GM12878 (cell line): ENCODE results near the gene CAP2.

ENCODE experiments used
- CHD2 ChIP-seq: IDR thresholded peaks from 2 replicates; pipeline ENCODE4 v1.6.1; 2011; ENCODE audit warnings: low read depth, low read length, improper control_type of control experiment, borderline replicate concordance
- CREM ChIP-seq: IDR thresholded peaks from 2 replicates; pipeline ENCODE4 v1.6.1; 2014; ENCODE audit warnings: antibody characterized with exemption, low read depth
- CTCF ChIP-seq, 3 experiments: IDR thresholded peaks in 2 of 3; conservative IDR thresholded peaks in 1 of 3; 2 replicates each; pipeline ENCODE4 v1.5.1; 2011; ENCODE audit warnings: low read depth in 3 of 3, low read length in 3 of 3, mild to moderate bottlenecking in 3 of 3, control low read depth in 2 of 3, moderate library complexity in 2 of 3, inconsistent platforms in 1 of 3, mixed read lengths in 1 of 3; ENCODE audit not compliant: control insufficient read depth in 2 of 3, insufficient read depth in 1 of 3; ENCODE audit errors: extremely low read depth in 1 of 3
- EZH2 ChIP-seq: IDR thresholded peaks from 2 replicates; pipeline ENCODE4 v1.6.1; 2012; ENCODE audit warnings: low read depth, mild to moderate bottlenecking, control low read depth, inconsistent platforms, low read length, borderline replicate concordance; ENCODE audit not compliant: control insufficient read depth
- FOS ChIP-seq: IDR thresholded peaks from 3 replicates; pipeline ENCODE4 v1.6.1; 2011; ENCODE audit warnings: borderline replicate concordance; ENCODE audit not compliant: insufficient read length; ENCODE audit errors: extremely low read depth
- HCFC1 ChIP-seq: fragments of 150-350 bp; IDR thresholded peaks from 2 replicates; pipeline ENCODE4 v1.6.1; 2014; ENCODE audit warnings: low read length
- IRF5 ChIP-seq: fragments of 450-650 bp; IDR thresholded peaks from 2 replicates; pipeline ENCODE4 v1.6.1; 2017; ENCODE audit warnings: borderline replicate concordance
- MAX ChIP-seq: IDR thresholded peaks from 2 replicates; pipeline ENCODE4 v1.6.1; 2012; ENCODE audit warnings: low read depth, low read length, improper control_type of control experiment
- POLR2A ChIP-seq: IDR thresholded peaks from 2 replicates; pipeline ENCODE4 v1.6.1; 2011; ENCODE audit warnings: low read depth, mild to moderate bottlenecking, low read length
- TCF7 ChIP-seq: IDR thresholded peaks from 2 replicates; pipeline ENCODE4 v1.6.1; 2014; ENCODE audit warnings: antibody characterized with exemption, borderline replicate concordance
- ZNF384 ChIP-seq: IDR thresholded peaks from 2 replicates; pipeline ENCODE4 v1.6.1; 2012; ENCODE audit warnings: low read depth, mild to moderate bottlenecking, low read length, improper control_type of control experiment, borderline replicate concordance

- TF ChIP-seq TCF7 (no peak), EZH2 (no peak), CHD2 (no peak), POLR2A (no peak), CTCF (IDR thresholded peaks at IDR 0.05 in 2 of 3, conservative IDR thresholded peaks at IDR 0.05 in 1 of 3; ENCODE audit: control insufficient read depth in 2 of 3, extremely low read depth in 1 of 3, insufficient read depth in 1 of 3, low read depth in 3 of 3, low read length in 3 of 3) (no peak), MAX (no peak), CREM (no peak), ZNF384 (no peak), FOS (no peak), HCFC1 (no peak), IRF5 (no peak)
Measured at GRCh38 chr6:17389274-17389847, 4.0 kb upstream of the CAP2 start.
